Left ventricle myocardium inferior (tissue), 1 donor: ENCODE data around the gene TBC1D16. TPM values are rescaled to one million over a fixed set of nuclear protein-coding genes. Genes with fewer than 3 reads are reported as not detected.
"Not testable (repeated sequence)": the region's sequence is repeated elsewhere in the genome, so short reads cannot be mapped to it uniquely, and the experiment has no call there.

ENCODE experiments used
- DNase-seq: peaks from one replicate; pipeline ENCODE4 v3.0.0-alpha.2; 2020
- H3K27ac ChIP-seq: fragments of 200-600 bp; replicated peaks from 2 replicates; pipeline ENCODE4 v1.8.0; 2021
- H3K27me3 ChIP-seq: fragments of 200-600 bp; 2 replicates; pipeline ENCODE4 v1.8.0; 2021; ENCODE audit warnings: low read depth
- H3K36me3 ChIP-seq: fragments of 200-600 bp; 2 replicates; pipeline ENCODE4 v1.8.0; 2021
- H3K4me1 ChIP-seq: fragments of 200-600 bp; 2 replicates; pipeline ENCODE4 v1.8.0; 2021
- H3K4me3 ChIP-seq: fragments of 200-600 bp; 2 replicates; pipeline ENCODE4 v1.8.0; 2021; ENCODE audit warnings: mild to moderate bottlenecking, moderate library complexity
- H3K9me3 ChIP-seq: fragments of 200-600 bp; replicated peaks from 2 replicates; pipeline ENCODE4 v1.8.0; 2021
- CTCF ChIP-seq: fragments of 200-600 bp; IDR thresholded peaks from 2 replicates; pipeline ENCODE4 v1.8.0; 2021; ENCODE audit warnings: antibody characterized with exemption, mild to moderate bottlenecking, borderline replicate concordance
- intact Hi-C: fragments of 100-400 bp; cut with micrococcal nuclease; formaldehyde crosslinking; loops from one replicate; pipeline ENCODE4 v1.11.0; 2022
- total RNA-seq: library from RNA; stranded (reverse); fragmentation: NEBNext Ultra II Directional; extraction: Animal tissue kit (Norgen Biotek cat#: 25700); gene quantifications from one replicate; pipeline ENCODE4 v1.2.1, GENCODE V29; 2021
- donor health status: DM: no; HTN: yes; CAD: no; lungs with severe emphysema.

Gene TBC1D16
- total RNA-seq, 1 donor from 2014 or later = 15.9 TPM

GRCh38 chr17:80050706-80051105 is 15.0 kb upstream of the TBC1D16 start:
- Histone ChIP-seq H3K4me1 (peaks cover 4% of the 10 kb centered on the region), H3K27ac (no peak overlapping the region), H3K9me3 (no peaks in the 10 kb centered on the region), H3K36me3 (peaks cover 25% of the 10 kb centered on the region), H3K27me3 (no peaks in the 10 kb centered on the region), H3K4me3 (no peak overlapping the region)
- DNase-seq = no peak
- intact Hi-C loops = no loop called here
- no peak for TF ChIP-seq CTCF

DNA sequence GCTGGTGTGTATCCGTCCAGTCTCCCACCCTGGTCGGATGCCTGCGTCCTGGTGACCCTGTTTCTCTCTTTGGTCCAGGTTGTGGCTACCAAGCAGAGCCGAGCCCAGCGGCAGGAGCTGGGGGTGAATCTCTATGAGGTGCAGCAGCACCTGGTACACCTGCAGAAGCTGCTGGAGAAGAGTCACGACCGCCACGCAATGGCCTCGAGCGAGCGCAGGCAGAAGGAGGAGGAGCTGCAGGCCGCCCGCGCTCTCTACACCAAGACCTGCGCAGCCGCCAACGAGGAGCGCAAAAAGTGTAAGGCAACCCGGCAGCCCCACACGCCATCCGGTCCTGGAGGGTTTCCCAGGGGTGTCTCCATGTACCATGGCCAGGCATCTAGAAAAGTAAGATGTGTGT is 14.3 kb upstream of the TBC1D16 start:
- TF ChIP-seq CTCF = no peak
- H3K4me3 ChIP-seq = no peak overlapping the region
- DNase-seq = no peak
- H3K36me3 ChIP-seq = peaks cover 25% of the 10 kb centered on the region
- peaks cover 4% of the 10 kb centered on the region for H3K4me1 ChIP-seq
- no peaks in the 10 kb centered on the region for H3K9me3 ChIP-seq
- no peak overlapping the region for H3K27ac ChIP-seq
- intact Hi-C loops = no loop called here
- H3K27me3 ChIP-seq = no peaks in the 10 kb centered on the region

GRCh38 chr17:80047176-80047575 is 11.5 kb upstream of the TBC1D16 start:
- intact Hi-C loops = no loop called here
- TF ChIP-seq CTCF = no peak
- Histone ChIP-seq H3K4me3 (no peak overlapping the region), H3K27ac (no peak overlapping the region), H3K36me3 (peaks cover 39% of the 10 kb centered on the region), H3K4me1 (no peaks in the 10 kb centered on the region), H3K27me3 (no peaks in the 10 kb centered on the region), H3K9me3 (peaks cover 5% of the 10 kb centered on the region)
- DNase-seq = no peak

DNA sequence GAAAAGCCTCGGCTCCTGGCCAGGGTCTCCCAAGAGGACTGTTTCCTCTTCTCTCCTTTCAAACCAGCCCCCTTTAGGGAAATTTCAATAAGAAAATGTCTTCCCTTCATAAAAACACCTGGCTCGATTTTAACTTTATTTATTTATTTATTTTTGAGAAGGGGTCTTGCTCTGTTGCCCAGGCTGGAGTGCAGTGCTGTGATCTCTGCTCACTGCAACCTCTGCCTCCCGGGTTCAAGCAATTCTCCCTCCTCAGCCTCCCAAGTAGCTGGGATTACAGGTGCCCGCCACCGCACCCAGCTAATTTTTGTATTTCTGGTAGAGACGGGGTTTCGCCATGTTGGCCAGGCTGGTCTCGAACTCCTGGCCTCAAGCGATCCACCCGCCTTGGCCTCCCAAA is 11.0 kb upstream of the TBC1D16 start:
- H3K27ac ChIP-seq, H3K27me3 ChIP-seq, H3K4me1 ChIP-seq, DNase-seq, H3K4me3 ChIP-seq, H3K9me3 ChIP-seq, intact Hi-C loops: not testable (repeated sequence)
- peaks cover 41% of the 10 kb centered on the region for H3K36me3 ChIP-seq

DNA sequence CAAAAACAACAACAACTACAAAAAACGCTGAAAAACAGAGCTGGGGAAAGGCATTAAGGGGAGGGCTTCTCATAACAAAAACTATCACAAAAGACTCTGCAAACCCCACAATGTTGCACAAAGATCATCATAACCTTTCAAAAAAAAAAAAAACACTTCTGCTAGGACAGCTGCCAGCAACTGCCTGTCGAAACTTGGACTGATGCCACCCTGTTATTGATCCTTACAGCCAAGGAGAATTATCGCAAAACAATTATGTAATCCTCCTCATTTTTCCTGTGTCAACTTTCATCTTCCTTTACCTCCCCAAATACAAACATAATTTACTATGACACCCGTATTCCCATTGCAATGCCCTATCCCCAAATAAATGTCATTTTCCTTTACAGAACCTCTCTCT is 10.0 kb upstream of the TBC1D16 start:
- intact Hi-C loops = no loop called here
- peaks cover 47% of the 10 kb centered on the region for H3K36me3 ChIP-seq
- TF ChIP-seq CTCF = no peak
- no peak overlapping the region for H3K27ac ChIP-seq
- H3K4me1 ChIP-seq = no peaks in the 10 kb centered on the region
- peaks cover 6% of the 10 kb centered on the region for H3K9me3 ChIP-seq
- H3K4me3 ChIP-seq = no peak overlapping the region
- H3K27me3 ChIP-seq = no peaks in the 10 kb centered on the region
- DNase-seq = no peak

DNA sequence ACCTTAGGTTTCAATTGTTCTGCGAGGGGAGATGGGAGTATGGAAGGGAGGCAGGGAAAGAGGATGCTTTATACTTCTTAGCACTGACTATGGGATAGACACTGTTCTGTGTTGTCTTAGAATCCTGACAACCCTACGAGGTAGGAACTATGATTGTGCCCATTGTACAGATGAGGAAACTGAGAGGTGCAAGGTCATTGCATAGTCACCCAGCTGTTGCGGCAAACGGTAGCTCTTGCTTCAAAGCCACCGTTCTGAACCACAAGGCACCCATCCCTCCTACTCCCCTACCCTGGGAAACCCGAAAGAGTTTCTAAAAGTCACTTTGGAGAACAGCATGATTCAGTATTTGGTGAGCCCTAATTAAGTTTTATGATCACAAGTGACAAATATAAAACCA is 8.3 kb upstream of the TBC1D16 start:
- no peak overlapping the region for H3K27ac ChIP-seq
- intact Hi-C loops = no loop called here
- no peak overlapping the region for H3K4me3 ChIP-seq
- no peak for TF ChIP-seq CTCF
- no peak for DNase-seq
- peaks cover 36% of the 10 kb centered on the region for H3K36me3 ChIP-seq
- no peaks in the 10 kb centered on the region for H3K27me3 ChIP-seq
- H3K9me3 ChIP-seq = peaks cover 6% of the 10 kb centered on the region
- H3K4me1 ChIP-seq = no peaks in the 10 kb centered on the region
